ENCODE data around the gene MRC2.

The MRC2 gene

GRCh38 chr17:62627219-62627903 lies at the start of gene MRC2:
TSS of gene MRC2 (plus strand) at chr17:62627670. CDS start at chr17:62627803, 133 bp downstream.
- Histone ChIP-seq H3K9me3 (ENCODE audit: insufficient read depth, low read length, severe bottlenecking) (no peaks in the 10 kb centered on the region), H3K4me2 (ENCODE audit: insufficient read depth, low read length) (peak within 1 kb of the TSS; percentile 97), H3K27ac (ENCODE audit: low read length) (peak within 1 kb of the TSS; percentile 33), H3K79me2 (ENCODE audit: insufficient read depth, low read length) (no peaks in the 10 kb centered on the region; the same call in 1 of the 2 replicates), H2AFZ (ENCODE audit: low read depth, low read length) (peak within 1 kb of the TSS; percentile 67), H3K27me3 (ENCODE audit: insufficient read depth, low read length, poor library complexity) (no peaks in the 10 kb centered on the region), H3K9ac (ENCODE audit: low read depth, low read length) (peak within 1 kb of the TSS; percentile 74), H4K20me1 (ENCODE audit: insufficient read depth, low read length) (peaks cover 25% of the 10 kb centered on the region), H3K4me1 (ENCODE audit: insufficient read depth, low read length) (peaks cover 31% of the 10 kb centered on the region), H3K4me3 (ENCODE audit: low read depth in 1 of 2, low read length in 2 of 2) (peak within 1 kb of the TSS; percentile 25 to 91), H3K36me3 (ENCODE audit: insufficient read depth, low read length) (no peaks in the 10 kb centered on the region)
- TF ChIP-seq EZH2 (IDR thresholded peaks at IDR 0.05; ENCODE audit: borderline replicate concordance, low read depth, low read length, severe bottlenecking) (no peak), CTCF (IDR thresholded peaks at IDR 0.05; ENCODE audit: borderline replicate concordance, extremely low read depth, low read length, poor library complexity, severe bottlenecking) (no peak)
- DNase-seq (peak; percentile 82), ATAC-seq (ENCODE audit: insufficient read depth, low read depth) (peak; percentile 82)

DNA sequence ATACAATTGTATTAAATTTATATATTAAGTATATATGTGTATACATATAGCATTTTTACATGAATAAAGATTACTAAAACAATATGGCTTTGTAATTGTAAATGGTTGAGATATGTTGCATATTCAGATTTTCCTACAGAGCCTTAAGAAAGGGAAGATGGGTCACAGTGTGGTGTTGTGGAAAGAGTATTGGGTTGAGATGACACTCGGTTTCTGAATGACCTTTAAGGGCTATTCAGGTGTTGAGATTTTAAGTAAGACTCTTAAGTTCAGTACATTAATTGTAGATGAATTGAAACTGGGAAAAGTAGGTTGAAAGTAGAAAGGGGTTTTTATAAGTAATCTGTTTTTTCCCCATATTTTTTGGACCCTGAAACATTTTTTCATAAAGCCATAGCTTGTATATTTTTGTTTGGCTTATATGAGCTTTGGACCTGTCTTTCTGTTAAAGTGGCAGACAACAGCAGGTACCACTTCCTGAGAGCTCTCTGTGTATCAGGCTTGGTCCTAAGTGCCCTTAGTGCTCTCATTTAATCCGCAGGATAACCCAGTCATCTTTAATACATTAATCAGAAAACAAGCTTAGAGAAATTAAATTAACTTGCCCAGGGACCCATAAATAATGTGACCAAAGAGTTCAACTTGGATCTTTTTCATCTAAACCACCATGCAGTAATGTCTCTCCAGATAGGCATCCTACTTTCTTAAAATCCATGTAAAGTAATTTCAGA lies 48.5 kb upstream of the MRC2 start:
- H4K20me1 ChIP-seq (ENCODE audit: insufficient read depth, low read length) = no peaks in the 10 kb centered on the region
- no peaks in the 10 kb centered on the region for H3K79me2 ChIP-seq (ENCODE audit: insufficient read depth, low read length)
- no peak overlapping the region for H3K9ac ChIP-seq (ENCODE audit: low read depth, low read length)
- H3K36me3 ChIP-seq (ENCODE audit: insufficient read depth, low read length) = peaks cover 76% of the 10 kb centered on the region
- TF ChIP-seq CTCF (IDR thresholded peaks at IDR 0.05; ENCODE audit: borderline replicate concordance, extremely low read depth, low read length, poor library complexity, severe bottlenecking) (no peak), EZH2 (IDR thresholded peaks at IDR 0.05; ENCODE audit: borderline replicate concordance, low read depth, low read length, severe bottlenecking) (no peak)
- no peak overlapping the region for H2AFZ ChIP-seq (ENCODE audit: low read depth, low read length)
- no peak overlapping the region for H3K4me2 ChIP-seq (ENCODE audit: insufficient read depth, low read length)
- DNase-seq (no peak), ATAC-seq (ENCODE audit: insufficient read depth, low read depth) (no peak)
- no peaks in the 10 kb centered on the region for H3K27me3 ChIP-seq (ENCODE audit: insufficient read depth, low read length, poor library complexity)
- H3K9me3 ChIP-seq (ENCODE audit: insufficient read depth, low read length, severe bottlenecking) = no peaks in the 10 kb centered on the region
- H3K4me3 ChIP-seq (ENCODE audit: low read depth in 1 of 2, low read length in 2 of 2) = no peak overlapping the region
- H3K27ac ChIP-seq (ENCODE audit: low read length) = no peak overlapping the region
- H3K4me1 ChIP-seq (ENCODE audit: insufficient read depth, low read length) = no peaks in the 10 kb centered on the region

- no peak overlapping the region for H3K4me2 ChIP-seq (ENCODE audit: insufficient read depth, low read length)
- ATAC-seq (ENCODE audit: insufficient read depth, low read depth) (no peak), DNase-seq (no peak)
- H3K27ac ChIP-seq (ENCODE audit: low read length) = no peak overlapping the region
- no peaks in the 10 kb centered on the region for H3K79me2 ChIP-seq (ENCODE audit: insufficient read depth, low read length)
- no peaks in the 10 kb centered on the region for H3K27me3 ChIP-seq (ENCODE audit: insufficient read depth, low read length, poor library complexity)
- no peaks in the 10 kb centered on the region for H4K20me1 ChIP-seq (ENCODE audit: insufficient read depth, low read length)
- TF ChIP-seq EZH2 (IDR thresholded peaks at IDR 0.05; ENCODE audit: borderline replicate concordance, low read depth, low read length, severe bottlenecking) (no peak), CTCF (IDR thresholded peaks at IDR 0.05; ENCODE audit: borderline replicate concordance, extremely low read depth, low read length, poor library complexity, severe bottlenecking) (no peak)
- H3K4me3 ChIP-seq (ENCODE audit: low read depth in 1 of 2, low read length in 2 of 2) = no peak overlapping the region
- no peak overlapping the region for H2AFZ ChIP-seq (ENCODE audit: low read depth, low read length)
- H3K4me1 ChIP-seq (ENCODE audit: insufficient read depth, low read length) = no peaks in the 10 kb centered on the region
- no peak overlapping the region for H3K9ac ChIP-seq (ENCODE audit: low read depth, low read length)
- peaks cover 67% of the 10 kb centered on the region for H3K36me3 ChIP-seq (ENCODE audit: insufficient read depth, low read length)
- H3K9me3 ChIP-seq (ENCODE audit: insufficient read depth, low read length, severe bottlenecking) = no peaks in the 10 kb centered on the region
Observed at GRCh38 chr17:62580947-62581346, 46.5 kb upstream of the MRC2 start.
